ENCODE results near the gene PCBP3.

DNA sequence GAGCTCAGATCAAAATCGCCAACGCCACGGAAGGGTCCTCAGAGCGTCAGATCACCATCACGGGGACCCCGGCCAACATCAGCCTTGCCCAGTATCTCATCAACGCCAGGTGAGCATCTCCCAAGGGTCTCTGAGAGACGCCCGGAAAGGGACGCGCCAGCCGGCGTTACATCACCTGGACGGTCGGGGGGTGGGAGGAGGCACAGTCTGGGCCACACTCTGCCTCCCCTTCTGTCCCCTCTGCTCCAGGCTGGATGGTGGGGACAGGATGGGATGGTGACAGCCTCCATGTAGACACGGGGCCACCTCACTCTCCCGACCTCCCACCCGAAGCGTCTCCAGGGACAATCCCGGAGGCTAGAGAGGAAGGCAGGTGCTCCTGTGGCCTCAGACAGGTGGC, 296.6 kb downstream of the PCBP3 start:
- TF ChIP-seq, protein P1, sequence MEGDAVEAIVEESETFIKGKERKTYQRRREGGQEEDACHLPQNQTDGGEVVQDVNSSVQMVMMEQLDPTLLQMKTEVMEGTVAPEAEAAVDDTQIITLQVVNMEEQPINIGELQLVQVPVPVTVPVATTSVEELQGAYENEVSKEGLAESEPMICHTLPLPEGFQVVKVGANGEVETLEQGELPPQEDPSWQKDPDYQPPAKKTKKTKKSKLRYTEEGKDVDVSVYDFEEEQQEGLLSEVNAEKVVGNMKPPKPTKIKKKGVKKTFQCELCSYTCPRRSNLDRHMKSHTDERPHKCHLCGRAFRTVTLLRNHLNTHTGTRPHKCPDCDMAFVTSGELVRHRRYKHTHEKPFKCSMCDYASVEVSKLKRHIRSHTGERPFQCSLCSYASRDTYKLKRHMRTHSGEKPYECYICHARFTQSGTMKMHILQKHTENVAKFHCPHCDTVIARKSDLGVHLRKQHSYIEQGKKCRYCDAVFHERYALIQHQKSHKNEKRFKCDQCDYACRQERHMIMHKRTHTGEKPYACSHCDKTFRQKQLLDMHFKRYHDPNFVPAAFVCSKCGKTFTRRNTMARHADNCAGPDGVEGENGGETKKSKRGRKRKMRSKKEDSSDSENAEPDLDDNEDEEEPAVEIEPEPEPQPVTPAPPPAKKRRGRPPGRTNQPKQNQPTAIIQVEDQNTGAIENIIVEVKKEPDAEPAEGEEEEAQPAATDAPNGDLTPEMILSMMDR (IDR thresholded peaks at IDR 0.05; ENCODE audit: poor library complexity, severe bottlenecking) = no peak
- no peak for TF ChIP-seq TAF1 (IDR thresholded peaks at IDR 0.05; ENCODE audit: low read depth)
- TF ChIP-seq EP300 (conservative IDR thresholded peaks at IDR 0.05; ENCODE audit: poor library complexity, severe bottlenecking) = no peak
- no peak for TF ChIP-seq EZH2 (IDR thresholded peaks at IDR 0.05; ENCODE audit: borderline replicate concordance, insufficient read depth, low read length, poor library complexity, severe bottlenecking)
- no peak for TF ChIP-seq POLR2AphosphoS5 (IDR thresholded peaks at IDR 0.05)
- TF ChIP-seq, protein P2, sequence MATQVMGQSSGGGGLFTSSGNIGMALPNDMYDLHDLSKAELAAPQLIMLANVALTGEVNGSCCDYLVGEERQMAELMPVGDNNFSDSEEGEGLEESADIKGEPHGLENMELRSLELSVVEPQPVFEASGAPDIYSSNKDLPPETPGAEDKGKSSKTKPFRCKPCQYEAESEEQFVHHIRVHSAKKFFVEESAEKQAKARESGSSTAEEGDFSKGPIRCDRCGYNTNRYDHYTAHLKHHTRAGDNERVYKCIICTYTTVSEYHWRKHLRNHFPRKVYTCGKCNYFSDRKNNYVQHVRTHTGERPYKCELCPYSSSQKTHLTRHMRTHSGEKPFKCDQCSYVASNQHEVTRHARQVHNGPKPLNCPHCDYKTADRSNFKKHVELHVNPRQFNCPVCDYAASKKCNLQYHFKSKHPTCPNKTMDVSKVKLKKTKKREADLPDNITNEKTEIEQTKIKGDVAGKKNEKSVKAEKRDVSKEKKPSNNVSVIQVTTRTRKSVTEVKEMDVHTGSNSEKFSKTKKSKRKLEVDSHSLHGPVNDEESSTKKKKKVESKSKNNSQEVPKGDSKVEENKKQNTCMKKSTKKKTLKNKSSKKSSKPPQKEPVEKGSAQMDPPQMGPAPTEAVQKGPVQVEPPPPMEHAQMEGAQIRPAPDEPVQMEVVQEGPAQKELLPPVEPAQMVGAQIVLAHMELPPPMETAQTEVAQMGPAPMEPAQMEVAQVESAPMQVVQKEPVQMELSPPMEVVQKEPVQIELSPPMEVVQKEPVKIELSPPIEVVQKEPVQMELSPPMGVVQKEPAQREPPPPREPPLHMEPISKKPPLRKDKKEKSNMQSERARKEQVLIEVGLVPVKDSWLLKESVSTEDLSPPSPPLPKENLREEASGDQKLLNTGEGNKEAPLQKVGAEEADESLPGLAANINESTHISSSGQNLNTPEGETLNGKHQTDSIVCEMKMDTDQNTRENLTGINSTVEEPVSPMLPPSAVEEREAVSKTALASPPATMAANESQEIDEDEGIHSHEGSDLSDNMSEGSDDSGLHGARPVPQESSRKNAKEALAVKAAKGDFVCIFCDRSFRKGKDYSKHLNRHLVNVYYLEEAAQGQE (IDR thresholded peaks at IDR 0.05; ENCODE audit: borderline replicate concordance) = no peak
- TF ChIP-seq RAD21 (conservative IDR thresholded peaks at IDR 0.05) = no peak
- no peak for TF ChIP-seq SMC3 (conservative IDR thresholded peaks at IDR 0.05; ENCODE audit: poor library complexity)

Measured in neural cell (in vitro differentiated cells).